Activated CD8-positive, alpha-beta T cell treated with anti-CD3 and anti-CD28 coated beads, Interleukin-2, amount 10 ng/mL, durations not matched to agents 7 days and 5 days (primary cell): ENCODE data around the gene PEAK1. TPM values are rescaled to one million over a fixed set of nuclear protein-coding genes. Genes with fewer than 3 reads are reported as not detected.

Experiments used
- ATAC-seq: fragments of 150-1000 bp; cut with Tn5 transposase; one replicate; pipeline ENCODE4 v1.10.0; 2021; ENCODE audit warnings: moderate library complexity
- CTCF ChIA-PET: fragments of 350-600 bp; sonication (Branson Sonifier 250); formaldehyde crosslinking; loops from one replicate; lab custom pipeline; 2021; ENCODE audit warnings: antibody characterized with exemption; lab: Charles Lee
- POLR2A ChIA-PET: fragments of 350-600 bp; sonication (Branson Sonifier 250); formaldehyde crosslinking; loops from one replicate; lab custom pipeline; 2021; ENCODE audit warnings: antibody characterized with exemption; lab: Charles Lee
- DNase-seq: peaks from one replicate; pipeline ENCODE4 v3.0.0-alpha.2; 2020
- H3K27ac Mint-ChIP-seq: one replicate; pipeline ENCODE4 v1.8.0; 2021; ENCODE audit warnings: mild to moderate bottlenecking, mixed read lengths
- H3K27me3 Mint-ChIP-seq: one replicate; pipeline ENCODE4 v1.8.0; 2021; ENCODE audit warnings: low read depth, mixed read lengths
- H3K36me3 Mint-ChIP-seq: one replicate; pipeline ENCODE4 v1.8.0; 2021; ENCODE audit warnings: low read depth, mixed read lengths
- H3K4me1 Mint-ChIP-seq: one replicate; pipeline ENCODE4 v1.8.0; 2021; ENCODE audit warnings: low read depth, mixed read lengths
- H3K4me3 Mint-ChIP-seq: one replicate; pipeline ENCODE4 v1.8.0; 2021; ENCODE audit warnings: mild to moderate bottlenecking, mixed read lengths
- H3K9me3 Mint-ChIP-seq: one replicate; pipeline ENCODE4 v1.8.0; 2022; ENCODE audit warnings: mixed read lengths; ENCODE audit not compliant: insufficient read depth
- total RNA-seq, 2 experiments: library from RNA; stranded (reverse); gene quantifications; one replicate each; pipeline ENCODE4 v1.2.3, GENCODE V29; 2021

The PEAK1 gene
- total RNA-seq, 2 experiments from 2014 or later = 30.4 to 30.7 TPM

GRCh38 chr15:77115179-77115578 is 304.7 kb downstream of the PEAK1 start:
- ATAC-seq (no peak), DNase-seq (no peak)
- Mint-ChIP-seq H3K4me3 (no peak overlapping the region), H3K9me3 (no peaks in the 10 kb centered on the region), H3K4me1 (peaks cover 9% of the 10 kb centered on the region), H3K36me3 (no peaks in the 10 kb centered on the region), H3K27ac (no peak overlapping the region), H3K27me3 (no peaks in the 10 kb centered on the region)
- ChIA-PET POLR2A (no interaction called here), CTCF (no interaction called here)

- ChIA-PET CTCF (interaction anchor here (1.0 to 2.4 kb wide), 4 partner anchors 10 to 430 kb away, joined by 3 to 17 read pairs (median 4); no protein-coding TSS in a partner anchor), POLR2A (no interaction called here)
- H3K9me3 Mint-ChIP-seq = no peaks in the 10 kb centered on the region
- H3K27ac Mint-ChIP-seq = no peak overlapping the region
- H3K4me1 Mint-ChIP-seq = no peaks in the 10 kb centered on the region
- no peak overlapping the region for H3K4me3 Mint-ChIP-seq
- DNase-seq = no peak
- H3K36me3 Mint-ChIP-seq = no peaks in the 10 kb centered on the region
- no peak for ATAC-seq
- H3K27me3 Mint-ChIP-seq = no peaks in the 10 kb centered on the region
These were observed 306.9 kb downstream of the PEAK1 start for GRCh38 chr15:77112838-77113504.

- POLR2A ChIA-PET = no interaction called here
- Mint-ChIP-seq H3K27ac (no peak overlapping the region), H3K9me3 (no peaks in the 10 kb centered on the region), H3K36me3 (no peaks in the 10 kb centered on the region), H3K27me3 (no peaks in the 10 kb centered on the region), H3K4me1 (no peaks in the 10 kb centered on the region), H3K4me3 (no peak overlapping the region)
- DNase-seq (no peak), ATAC-seq (no peak)
- CTCF ChIA-PET = no interaction called here
These were observed 308.1 kb downstream of the PEAK1 start for GRCh38 chr15:77111789-77112188.

- Mint-ChIP-seq H3K36me3 (no peaks in the 10 kb centered on the region), H3K4me1 (peaks cover 2% of the 10 kb centered on the region), H3K27ac (no peak overlapping the region), H3K4me3 (no peak overlapping the region), H3K9me3 (no peaks in the 10 kb centered on the region), H3K27me3 (no peaks in the 10 kb centered on the region)
- POLR2A ChIA-PET = no interaction called here
- DNase-seq (peak; percentile 67), ATAC-seq (peak; percentile 65)
- CTCF ChIA-PET = interaction anchor here (0.6 to 12.1 kb wide), 16 partner anchors 11 to 708 kb away, joined by 3 to 96 read pairs (median 5); no protein-coding TSS in a partner anchor
These were observed 312.2 kb downstream of the PEAK1 start for GRCh38 chr15:77107531-77108355.

- Mint-ChIP-seq H3K4me1 (peaks cover 2% of the 10 kb centered on the region), H3K27ac (no peak overlapping the region), H3K27me3 (no peaks in the 10 kb centered on the region), H3K9me3 (no peaks in the 10 kb centered on the region), H3K36me3 (no peaks in the 10 kb centered on the region), H3K4me3 (no peak overlapping the region)
- DNase-seq (no peak), ATAC-seq (no peak)
- POLR2A ChIA-PET = no interaction called here
- CTCF ChIA-PET = interaction anchor here (0.6 to 12.1 kb wide), 14 partner anchors 10 to 707 kb away, joined by 3 to 96 read pairs (median 5); no protein-coding TSS in a partner anchor
These were observed 312.8 kb downstream of the PEAK1 start for GRCh38 chr15:77107068-77107467.

GRCh38 chr15:77104155-77104554 is 315.7 kb downstream of the PEAK1 start:
- DNase-seq (no peak), ATAC-seq (no peak)
- CTCF ChIA-PET = interaction anchor here (0.8 to 12.1 kb wide), 9 partner anchors 9 to 443 kb away, joined by 3 to 96 read pairs (median 6); no protein-coding TSS in a partner anchor
- Mint-ChIP-seq H3K4me1 (peaks cover 2% of the 10 kb centered on the region), H3K9me3 (no peaks in the 10 kb centered on the region), H3K4me3 (no peak overlapping the region), H3K27ac (no peak overlapping the region), H3K27me3 (no peaks in the 10 kb centered on the region), H3K36me3 (no peaks in the 10 kb centered on the region)
- POLR2A ChIA-PET = no interaction called here

GRCh38 chr15:77099741-77100463 is 320.0 kb downstream of the PEAK1 start:
- peaks cover 2% of the 10 kb centered on the region for H3K27me3 Mint-ChIP-seq
- CTCF ChIA-PET = interaction anchor here (12.1 kb wide), 1 partner anchor 443 kb away, joined by 96 read pairs; no protein-coding TSS in a partner anchor
- no peaks in the 10 kb centered on the region for H3K9me3 Mint-ChIP-seq

GRCh38 chr15:77098572-77098971 is 321.3 kb downstream of the PEAK1 start:
- no peak overlapping the region for H3K4me3 Mint-ChIP-seq
- DNase-seq (peak; percentile 4), ATAC-seq (no peak)
- no peaks in the 10 kb centered on the region for H3K36me3 Mint-ChIP-seq
- CTCF ChIA-PET = no interaction called here
- no peaks in the 10 kb centered on the region for H3K9me3 Mint-ChIP-seq
- H3K27me3 Mint-ChIP-seq = peaks cover 3% of the 10 kb centered on the region
- H3K4me1 Mint-ChIP-seq = no peaks in the 10 kb centered on the region
- POLR2A ChIA-PET = no interaction called here
- no peak overlapping the region for H3K27ac Mint-ChIP-seq

More at GRCh38 chr15:77099741-77100463, 320.0 kb downstream of the PEAK1 start:
- POLR2A ChIA-PET = no interaction called here
- H3K27ac Mint-ChIP-seq = no peak overlapping the region
- H3K4me3 Mint-ChIP-seq = no peak overlapping the region
- H3K36me3 Mint-ChIP-seq = no peaks in the 10 kb centered on the region
- ATAC-seq = no peak
- DNase-seq = peak; percentile 14
- H3K4me1 Mint-ChIP-seq = peaks cover 2% of the 10 kb centered on the region

- CTCF ChIA-PET = no interaction called here
- ATAC-seq = no peak
These were observed 322.0 kb downstream of the PEAK1 start for GRCh38 chr15:77097921-77098320.

GRCh38 chr15:77097248-77097721 is 322.6 kb downstream of the PEAK1 start:
- H3K9me3 Mint-ChIP-seq = no peaks in the 10 kb centered on the region
- DNase-seq (peak; percentile 13), ATAC-seq (no peak)
- no peaks in the 10 kb centered on the region for H3K36me3 Mint-ChIP-seq
- ChIA-PET POLR2A (no interaction called here), CTCF (interaction anchor here (1.7 kb wide), 1 partner anchor 10 kb away, joined by 5 read pairs; no protein-coding TSS in a partner anchor)
- no peak overlapping the region for H3K27ac Mint-ChIP-seq
- peaks cover 6% of the 10 kb centered on the region for H3K27me3 Mint-ChIP-seq
- H3K4me1 Mint-ChIP-seq = peaks cover 7% of the 10 kb centered on the region
- no peak overlapping the region for H3K4me3 Mint-ChIP-seq

More at GRCh38 chr15:77097921-77098320, 322.0 kb downstream of the PEAK1 start:
- Mint-ChIP-seq H3K9me3 (no peaks in the 10 kb centered on the region), H3K27ac (no peak overlapping the region), H3K4me1 (peaks cover 6% of the 10 kb centered on the region), H3K27me3 (peaks cover 6% of the 10 kb centered on the region), H3K36me3 (no peaks in the 10 kb centered on the region), H3K4me3 (no peak overlapping the region)
- DNase-seq = peak; percentile 4
- POLR2A ChIA-PET = no interaction called here

- H3K4me3 Mint-ChIP-seq = no peak overlapping the region
- CTCF ChIA-PET = interaction anchor here (1.7 kb wide), 1 partner anchor 11 kb away, joined by 5 read pairs; no protein-coding TSS in a partner anchor
- H3K9me3 Mint-ChIP-seq = no peaks in the 10 kb centered on the region
- ATAC-seq = no peak
- H3K27me3 Mint-ChIP-seq = peaks cover 6% of the 10 kb centered on the region
- no peak for DNase-seq
- no peaks in the 10 kb centered on the region for H3K36me3 Mint-ChIP-seq
- POLR2A ChIA-PET = no interaction called here
- peaks cover 7% of the 10 kb centered on the region for H3K4me1 Mint-ChIP-seq
- no peak overlapping the region for H3K27ac Mint-ChIP-seq
These were observed 323.4 kb downstream of the PEAK1 start for GRCh38 chr15:77096541-77096940.
